K562 treated with DMSO at 1 percent for 4 hours (cell line): Measurements from ENCODE around the gene MYH2. TPM values are rescaled to one million over a fixed set of nuclear protein-coding genes. Genes with fewer than 3 reads are reported as not detected.

Experiments
- total RNA-seq: library from RNA; unstranded; fragments of 300-600 nt; gene quantifications from 2 replicates; pipeline ENCODE4 v1.2.3, GENCODE V29; 2022; ENCODE audit not compliant: insufficient read depth

Gene MYH2
- not detected in 2 replicates for total RNA-seq

GRCh38 chr17:10549096-10549842, at the start of gene MYH2:
MYH2 (minus strand) TSS chr17:10549658; CDS start chr17:10547920, 1,738 bp downstream.

GRCh38 chr17:10518271-10519037, 31.0 kb downstream of the MYH2 start, which contains the start of gene MYH1:
MYH1 (minus strand) TSS chr17:10518542; CDS start chr17:10516642, 1,900 bp downstream.

Other genes starting within 250 kb of the MYH2 start
- gene MYH13, start 176.7 kb downstream of the MYH2 start, total RNA-seq: not detected in 2 replicates
- gene MYH8, start 127.7 kb downstream of the MYH2 start, total RNA-seq: not detected in 2 replicates
- gene MYH4, start 80.1 kb downstream of the MYH2 start, total RNA-seq: not detected in 2 replicates
- not detected in 2 replicates for gene MYH1, start 31.1 kb downstream of the MYH2 start, total RNA-seq
- gene MYH3, start 107.7 kb upstream of the MYH2 start, total RNA-seq: 0.19 and 0.33 TPM in 2 replicates
- 2.7 and 5.4 TPM in 2 replicates for gene SCO1, start 147.9 kb upstream of the MYH2 start, total RNA-seq
- 7.6 and 7.8 TPM in 2 replicates for gene ADPRM, start 147.9 kb upstream of the MYH2 start, total RNA-seq
- not detected in 2 replicates for gene TMEM220, start 180.4 kb upstream of the MYH2 start, total RNA-seq